Endothelial cell of umbilical vein (primary cell): ENCODE measurements around the gene SLC22A8. TPM values are rescaled to one million over a fixed set of nuclear protein-coding genes. Genes with fewer than 3 reads are reported as not detected.

ENCODE experiments used
- BruUV-seq: library from RNA; stranded (reverse); fragments of 400-500 nt; replicated peaks from 2 replicates; lab custom pipeline; 2021; lab: Mats Ljungman, UMichigan
- CTCF ChIA-PET: fragments of 300-600, 350-600 bp; sonication (Branson Sonifier 250); formaldehyde crosslinking; loops from one replicate; lab custom pipeline; 2021; ENCODE audit warnings: antibody characterized with exemption, inconsistent platforms; lab: Charles Lee
- POLR2A ChIA-PET: fragments of 300-600, 350-600 bp; sonication (Branson Sonifier 250); formaldehyde crosslinking; loops from one replicate; lab custom pipeline; 2021; ENCODE audit warnings: antibody characterized with exemption, inconsistent platforms; lab: Charles Lee
- DNase-seq: peaks from one replicate; pipeline ENCODE4 v3.0.0-alpha.2; 2011; ENCODE audit warnings: low read depth, low spot score
- FAIRE-seq: peaks from 2 replicates; lab custom pipeline; 2011; peaks lifted over from hg19 to GRCh38; lab: Jason Lieb, UNC
- H2AFZ ChIP-seq: 2 replicates; pipeline ENCODE4 v1.6.0; 2012; ENCODE audit warnings: low read depth, low read length, control low read depth, inconsistent platforms
- H3K27ac ChIP-seq: 2 replicates; pipeline ENCODE4 v1.5.1; 2011; ENCODE audit warnings: low read depth, mild to moderate bottlenecking, control low read depth, low read length, moderate library complexity; ENCODE audit not compliant: insufficient read depth
- H3K27me3 ChIP-seq, 2 experiments: 2 replicates each; pipeline versions ENCODE4 v1.6.0 to v1.6.1; 2011; ENCODE audit warnings: low read length in 2 of 2, mixed read lengths in 1 of 2; ENCODE audit not compliant: control insufficient read depth in 2 of 2, insufficient read depth in 2 of 2
- H3K36me3 ChIP-seq, 2 experiments: 2 replicates in 1 of 2; 3 replicates in 1 of 2; pipeline ENCODE4 v1.5.1; 2011; ENCODE audit warnings: low read length in 2 of 2, mild to moderate bottlenecking in 1 of 2, moderate library complexity in 1 of 2; ENCODE audit not compliant: control insufficient read depth in 2 of 2, insufficient read depth in 2 of 2; ENCODE audit errors: extremely low read depth in 1 of 2
- H3K4me1 ChIP-seq: 3 replicates; pipeline ENCODE4 v1.5.1; 2011; ENCODE audit warnings: mild to moderate bottlenecking, low read length; ENCODE audit not compliant: control insufficient read depth, insufficient read depth; ENCODE audit errors: extremely low read depth
- H3K4me2 ChIP-seq: 2 replicates; pipeline ENCODE4 v1.6.1; 2011; ENCODE audit warnings: low read length, control low read depth, mixed read lengths; ENCODE audit not compliant: insufficient read depth
- H3K4me3 ChIP-seq, 3 experiments: fragments of 200-600 bp in 1 of 3; sonication (generic), shearing (Covaris generic) in 1 of 3; replicated peaks in 1 of 3; 2 replicates each; pipeline ENCODE4 v1.5.1; 2011 to 2016; ENCODE audit warnings: control low read depth in 3 of 3, low read length in 3 of 3, mild to moderate bottlenecking in 2 of 3, inconsistent platforms in 1 of 3, low read depth in 1 of 3, moderate library complexity in 1 of 3; ENCODE audit not compliant: insufficient read depth in 1 of 3
- H3K79me2 ChIP-seq: 2 replicates; pipeline ENCODE4 v1.6.0; 2012; ENCODE audit warnings: low read length, inconsistent platforms; ENCODE audit not compliant: control insufficient read depth, insufficient read depth
- H3K9ac ChIP-seq: replicated peaks from 2 replicates; pipeline ENCODE3; 2011; ENCODE audit warnings: low read length, control low read depth; ENCODE audit not compliant: insufficient read depth; ENCODE audit errors: extremely low read depth
- H3K9me1 ChIP-seq: replicated peaks from 3 replicates; pipeline ENCODE4 v1.6.0; 2011; ENCODE audit warnings: mild to moderate bottlenecking, low read length; ENCODE audit not compliant: control insufficient read depth, insufficient read depth; ENCODE audit errors: extremely low read depth
- H3K9me3 ChIP-seq: replicated peaks from 2 replicates; pipeline ENCODE4 v1.5.1; 2012; ENCODE audit warnings: low read length, inconsistent platforms; ENCODE audit not compliant: control insufficient read depth, insufficient read depth
- H4K20me1 ChIP-seq: replicated peaks from 2 replicates; pipeline ENCODE3; 2011; ENCODE audit warnings: mild to moderate bottlenecking, low read length; ENCODE audit not compliant: control insufficient read depth, insufficient read depth; ENCODE audit errors: extremely low read depth
- EZH2 ChIP-seq: IDR thresholded peaks from 2 replicates; pipeline ENCODE4 v1.6.1; 2012; ENCODE audit warnings: borderline replicate concordance, low read depth, mild to moderate bottlenecking, moderate library complexity, low read length, inconsistent platforms; ENCODE audit not compliant: severe bottlenecking
- FOS ChIP-seq: IDR thresholded peaks from 2 replicates; pipeline ENCODE4 v1.6.1; 2011; ENCODE audit warnings: mild to moderate bottlenecking, low read length, moderate library complexity, borderline replicate concordance; ENCODE audit not compliant: insufficient read depth
- GATA2 ChIP-seq: IDR thresholded peaks from 2 replicates; pipeline ENCODE4 v1.7.0; 2011; ENCODE audit warnings: low read depth, mild to moderate bottlenecking, moderate library complexity, mixed read lengths, low read length; ENCODE audit not compliant: insufficient read length, insufficient read depth
- JUN ChIP-seq: IDR thresholded peaks from 2 replicates; pipeline ENCODE4 v1.6.1; 2011; ENCODE audit warnings: borderline replicate concordance, low read depth; ENCODE audit not compliant: insufficient read length, insufficient read depth
- MAX ChIP-seq: IDR thresholded peaks from 2 replicates; pipeline ENCODE4 v1.6.1; 2011; ENCODE audit not compliant: insufficient read depth, insufficient read length
- MYC ChIP-seq: IDR thresholded peaks from one replicate; pipeline ENCODE4 v1.6.1; 2011; ENCODE audit warnings: mild to moderate bottlenecking, low read depth, low read length
- POLR2A ChIP-seq: IDR thresholded peaks from 2 replicates; pipeline ENCODE4 v1.6.1; 2012; ENCODE audit warnings: low read depth, mild to moderate bottlenecking, control low read depth, low read length
- POLR2AphosphoS5 ChIP-seq: IDR thresholded peaks from 2 replicates; pipeline ENCODE4 v1.6.1; 2012; ENCODE audit warnings: low read depth, mild to moderate bottlenecking, control low read depth, low read length, moderate library complexity; ENCODE audit not compliant: insufficient read depth
- dilution Hi-C: fragments of 300-500 bp; cut with MboI; formaldehyde crosslinking; loops from one replicate; pipeline ENCODE4 v1.15.0; 2019; ENCODE audit warnings: low sequenced_read_pairs; ENCODE audit not compliant: extremely low pct_ligation_motif_present
- intact Hi-C: fragments of 100-400 bp; cut with micrococcal nuclease; formaldehyde crosslinking; loops from one replicate; pipeline ENCODE4 v1.10.0; 2022
- polyA plus RNA-seq, 4 experiments: library from polyadenylated mRNA; depleted of rRNA in 3 of 4; stranded (reverse) in 3 of 4; unstranded in 1 of 4; fragments of >200 nt; gene quantifications; 2 replicates each; pipeline versions ENCODE4 v1.2.1 to v1.2.3, GENCODE V29; 2011 to 2012; ENCODE audit warnings: missing spikeins in 1 of 4
- total RNA-seq: library from RNA; stranded (reverse); gene quantifications from 2 replicates; pipeline ENCODE4 v1.2.3, GENCODE V29; 2021

Gene SLC22A8
- total and polyA plus RNA-seq, 2 donors (not counting 3 experiments of a cell fraction or from before 2014, with no cell fraction given), result not detected

- FAIRE-seq (no peak), DNase-seq (no peak)
- Histone ChIP-seq H3K79me2 (no peaks in the 10 kb centered on the region), H3K9ac (no peak overlapping the region), H3K36me3 (no peaks in the 10 kb centered on the region), H2AFZ (no peak overlapping the region), H3K27ac (no peak overlapping the region), H3K4me1 (no peaks in the 10 kb centered on the region), H3K9me3 (no peaks in the 10 kb centered on the region), H3K4me2 (no peak overlapping the region), H3K4me3 (no peak overlapping the region), H3K9me1 (no peaks in the 10 kb centered on the region), H4K20me1 (no peaks in the 10 kb centered on the region), H3K27me3 (peaks cover 0 to 6% of the 10 kb centered on the region in 2 experiments)
- ChIA-PET POLR2A (interaction anchor here (0.7 kb wide), 1 partner anchor 561 kb away, joined by 8 read pairs; no protein-coding TSS in a partner anchor), CTCF (no interaction called here)
- BruUV-seq, result no TSS peak
- TF ChIP-seq MAX, result no peak
- TF ChIP-seq JUN, result no peak
- no peak for TF ChIP-seq MYC
- TF ChIP-seq GATA2, result no peak
- no peak for TF ChIP-seq EZH2
- TF ChIP-seq POLR2A, result no peak
- no peak for TF ChIP-seq POLR2AphosphoS5
- no peak for TF ChIP-seq FOS
- dilution Hi-C loops, result no loop called here
- intact Hi-C loops, result no loop called here
These were observed 16.0 kb downstream of the SLC22A8 start for GRCh38 chr11:62999649-63000048.

- dilution Hi-C loops, result no loop called here
- Histone ChIP-seq H3K9ac (no peak overlapping the region), H3K79me2 (no peaks in the 10 kb centered on the region), H3K4me2 (no peak overlapping the region), H2AFZ (no peak overlapping the region), H3K27ac (no peak overlapping the region), H4K20me1 (no peaks in the 10 kb centered on the region), H3K36me3 (no peaks in the 10 kb centered on the region), H3K9me3 (no peaks in the 10 kb centered on the region), H3K9me1 (no peaks in the 10 kb centered on the region), H3K4me3 (no peak overlapping the region), H3K4me1 (no peaks in the 10 kb centered on the region), H3K27me3 (peaks cover 0 to 4% of the 10 kb centered on the region in 2 experiments)
- intact Hi-C loops, result no loop called here
- DNase-seq, result no peak
- FAIRE-seq, result no peak
- ChIA-PET CTCF (no interaction called here), POLR2A (no interaction called here)
- no peak for TF ChIP-seq MYC
- TF ChIP-seq EZH2, result no peak
- no TSS peak for BruUV-seq
These were observed 16.5 kb downstream of the SLC22A8 start for GRCh38 chr11:62999156-62999555.
